ENCODE measurements around the gene PRKCG. TPM values are rescaled to one million over a fixed set of nuclear protein-coding genes. Genes with fewer than 3 reads are reported as not detected.
"Not testable (repeated sequence)": the region's sequence is repeated elsewhere in the genome, so short reads cannot be mapped to it uniquely, and the experiment has no call there.

Gene PRKCG
- total RNA-seq (2013): 0.04 TPM
- polyA plus RNA-seq (under 1 TPM in 1 of 3 donors, not detected in 2; 0.01 TPM), polyA minus RNA-seq (not detected in 2 replicates), total RNA-seq (0.58 to 16.0 (median 4.7) reads per million in 11 experiments)

GRCh38 chr19:53881482-53882390 is at the start of gene PRKCG:
TSS of gene PRKCG (plus strand) at chr19:53882197. CDS start at chr19:53882495, 298 bp downstream.
- WGBS (ENCODE audit: insufficient coverage): 4% methylated on average over 36 of the region's 49 CpGs
- intact Hi-C loops (cut with micrococcal nuclease): loop anchor here (5.0 kb wide), 2 partner anchors 34 to 39 kb away; no protein-coding TSS in a partner anchor
- Histone ChIP-seq H3K27ac (ENCODE audit: low read depth in 1 of 2, low read length in 2 of 2) (no peak within 1 kb of the TSS), H3K79me2 (ENCODE audit: insufficient read depth, low read length) (no peaks in the 10 kb centered on the region), H2AFZ (ENCODE audit: insufficient read depth, low read depth, low read length, poor library complexity, severe bottlenecking) (no peak within 1 kb of the TSS), H4K20me1 (ENCODE audit: insufficient read depth, low read length) (peaks cover 8% of the 10 kb centered on the region), H3K9me3 (replicated peaks in 1 of 2; ENCODE audit: control insufficient read depth in 1 of 2, insufficient read depth in 1 of 2, low read length in 2 of 2) (peaks cover 3 to 12% of the 10 kb centered on the region in 2 donors), H3K4me3 (replicated peaks in 1 of 3; ENCODE audit: low read depth in 2 of 3, low read length in 3 of 3) (peak within 1 kb of the TSS; percentile 1 to 63 (median 21)), H3K9ac (ENCODE audit: insufficient read depth, low read length, poor library complexity, severe bottlenecking) (no peak within 1 kb of the TSS), H3K4me1 (ENCODE audit: control insufficient read depth in 1 of 2, insufficient read depth in 2 of 2, low read length in 2 of 2) (peaks cover 35 to 48% of the 10 kb centered on the region in 2 donors), H3K27me3 (ENCODE audit: control insufficient read depth in 2 of 2, insufficient read depth in 2 of 2, low read length in 2 of 2) (peaks cover 37 to 61% of the 10 kb centered on the region in 2 donors), H3K4me2 (replicated peaks; ENCODE audit: extremely low read depth, low read length, poor library complexity, severe bottlenecking) (peak within 1 kb of the TSS; percentile 72), H3K36me3 (replicated peaks in 1 of 2; ENCODE audit: control insufficient read depth in 1 of 2, insufficient read depth in 2 of 2, low read length in 2 of 2) (no peaks in the 10 kb centered on the region)
- Mint-ChIP-seq H3K4me3 (peak within 1 kb of the TSS; percentile 56 to 85), H3K9me3 (peaks cover 0 to 11% (median 7%) of the 10 kb centered on the region in 7 donors), H3K27me3 (ENCODE audit: low read depth in 3 of 3) (peaks cover 17 to 52% (median 41%) of the 10 kb centered on the region in 3 donors), H3K36me3 (peaks cover 6 to 8% of the 10 kb centered on the region in 2 donors), H3K27ac (peak within 1 kb of the TSS in 2 of 7 donors; percentile 8 to 59), H3K4me1 (peaks cover 25% of the 10 kb centered on the region)
- peak in 2 of 3 donors; percentile 54 to 59 for DNase-seq
- TF ChIP-seq CTCF (IDR thresholded peaks at IDR 0.05): peak; percentile 84

GRCh38 chr19:53832861-53833260 is 49.1 kb upstream of the PRKCG start:
- H3K9me3 Mint-ChIP-seq; H3K9ac ChIP-seq (ENCODE audit: insufficient read depth, low read length, poor library complexity, severe bottlenecking); H3K36me3 ChIP-seq (replicated peaks in 1 of 2; ENCODE audit: control insufficient read depth in 1 of 2, insufficient read depth in 2 of 2, low read length in 2 of 2); H3K27ac ChIP-seq (ENCODE audit: low read depth in 1 of 2, low read length in 2 of 2); H3K4me3 ChIP-seq (replicated peaks in 1 of 3; ENCODE audit: low read depth in 2 of 3, low read length in 3 of 3); H3K79me2 ChIP-seq (ENCODE audit: insufficient read depth, low read length); H3K27me3 ChIP-seq (ENCODE audit: control insufficient read depth in 2 of 2, insufficient read depth in 2 of 2, low read length in 2 of 2); H3K9me3 ChIP-seq (replicated peaks in 1 of 2; ENCODE audit: control insufficient read depth in 1 of 2, insufficient read depth in 1 of 2, low read length in 2 of 2); DNase-seq; H4K20me1 ChIP-seq (ENCODE audit: insufficient read depth, low read length); H3K36me3 Mint-ChIP-seq; H3K4me2 ChIP-seq (replicated peaks; ENCODE audit: extremely low read depth, low read length, poor library complexity, severe bottlenecking): not testable (repeated sequence)
- peaks cover 5 to 16% (median 11%) of the 10 kb centered on the region in 3 donors for H3K27me3 Mint-ChIP-seq (ENCODE audit: low read depth in 3 of 3)
- intact Hi-C loops (cut with micrococcal nuclease): loop anchor here in 1 of 2 donors (10.0 kb wide), 1 partner anchor 1198 kb away; the partner anchor contains the start of gene ZNF83
- whole genome bisulfite sequencing (ENCODE audit: insufficient coverage): 3% methylated on average over 8 of the region's 13 CpGs
- H3K27ac Mint-ChIP-seq: peak overlapping the region in 4 of 7 donors; percentile 7 to 85 (median 54)
- Histone ChIP-seq H2AFZ (ENCODE audit: insufficient read depth, low read depth, low read length, poor library complexity, severe bottlenecking) (peak overlapping the region; percentile 42), H3K4me1 (ENCODE audit: control insufficient read depth in 1 of 2, insufficient read depth in 2 of 2, low read length in 2 of 2) (peaks cover 39 to 41% of the 10 kb centered on the region in 2 donors)
- peak overlapping the region; percentile 54 to 78 for H3K4me3 Mint-ChIP-seq
- peaks cover 50% of the 10 kb centered on the region for H3K4me1 Mint-ChIP-seq

- H3K4me2 ChIP-seq (replicated peaks; ENCODE audit: extremely low read depth, low read length, poor library complexity, severe bottlenecking); H3K27me3 Mint-ChIP-seq (ENCODE audit: low read depth in 3 of 3); H3K36me3 Mint-ChIP-seq; H2AFZ ChIP-seq (ENCODE audit: insufficient read depth, low read depth, low read length, poor library complexity, severe bottlenecking); H3K27ac ChIP-seq (ENCODE audit: low read depth in 1 of 2, low read length in 2 of 2); H3K27me3 ChIP-seq (ENCODE audit: control insufficient read depth in 2 of 2, insufficient read depth in 2 of 2, low read length in 2 of 2); H3K9me3 Mint-ChIP-seq; H3K4me3 Mint-ChIP-seq; H3K9me3 ChIP-seq (replicated peaks in 1 of 2; ENCODE audit: control insufficient read depth in 1 of 2, insufficient read depth in 1 of 2, low read length in 2 of 2); H4K20me1 ChIP-seq (ENCODE audit: insufficient read depth, low read length); H3K4me3 ChIP-seq (replicated peaks in 1 of 3; ENCODE audit: low read depth in 2 of 3, low read length in 3 of 3); DNase-seq; H3K79me2 ChIP-seq (ENCODE audit: insufficient read depth, low read length); H3K27ac Mint-ChIP-seq; H3K36me3 ChIP-seq (replicated peaks in 1 of 2; ENCODE audit: control insufficient read depth in 1 of 2, insufficient read depth in 2 of 2, low read length in 2 of 2); H3K9ac ChIP-seq (ENCODE audit: insufficient read depth, low read length, poor library complexity, severe bottlenecking): not testable (repeated sequence)
- intact Hi-C loops (cut with micrococcal nuclease): loop anchor here in 1 of 2 donors (10.0 kb wide), 1 partner anchor 1204 kb away; the partner anchor contains the start of gene ZNF83
- no CpG with 5 or more reads among the region's 5 CpGs for WGBS (ENCODE audit: insufficient coverage)
- peaks cover 30 to 34% of the 10 kb centered on the region in 2 donors for H3K4me1 ChIP-seq (ENCODE audit: control insufficient read depth in 1 of 2, insufficient read depth in 2 of 2, low read length in 2 of 2)
- peaks cover 47% of the 10 kb centered on the region for H3K4me1 Mint-ChIP-seq
These were observed 43.6 kb upstream of the PRKCG start for GRCh38 chr19:53838446-53838845.

Measured in CD14-positive monocyte (primary cell).